Hematopoietic multipotent progenitor cell (in vitro differentiated cells): ENCODE results near the gene TET2. TPM values are rescaled to one million over a fixed set of nuclear protein-coding genes. Genes with fewer than 3 reads are reported as not detected.

Experiments
- DNase-seq, 3 donors: peaks; one replicate each; pipeline ENCODE4 v3.0.0-alpha.2; 2011 to 2015; ENCODE audit warnings: low read depth in 2 of 3, low spot score in 2 of 3
- total RNA-seq: library from RNA; depleted of rRNA; stranded (reverse); fragments of >200 nt; gene quantifications from one replicate; pipeline ENCODE4 v1.2.3, GENCODE V29; 2012

Gene TET2
- total RNA-seq, 1 donor = 29.4 TPM

DNA sequence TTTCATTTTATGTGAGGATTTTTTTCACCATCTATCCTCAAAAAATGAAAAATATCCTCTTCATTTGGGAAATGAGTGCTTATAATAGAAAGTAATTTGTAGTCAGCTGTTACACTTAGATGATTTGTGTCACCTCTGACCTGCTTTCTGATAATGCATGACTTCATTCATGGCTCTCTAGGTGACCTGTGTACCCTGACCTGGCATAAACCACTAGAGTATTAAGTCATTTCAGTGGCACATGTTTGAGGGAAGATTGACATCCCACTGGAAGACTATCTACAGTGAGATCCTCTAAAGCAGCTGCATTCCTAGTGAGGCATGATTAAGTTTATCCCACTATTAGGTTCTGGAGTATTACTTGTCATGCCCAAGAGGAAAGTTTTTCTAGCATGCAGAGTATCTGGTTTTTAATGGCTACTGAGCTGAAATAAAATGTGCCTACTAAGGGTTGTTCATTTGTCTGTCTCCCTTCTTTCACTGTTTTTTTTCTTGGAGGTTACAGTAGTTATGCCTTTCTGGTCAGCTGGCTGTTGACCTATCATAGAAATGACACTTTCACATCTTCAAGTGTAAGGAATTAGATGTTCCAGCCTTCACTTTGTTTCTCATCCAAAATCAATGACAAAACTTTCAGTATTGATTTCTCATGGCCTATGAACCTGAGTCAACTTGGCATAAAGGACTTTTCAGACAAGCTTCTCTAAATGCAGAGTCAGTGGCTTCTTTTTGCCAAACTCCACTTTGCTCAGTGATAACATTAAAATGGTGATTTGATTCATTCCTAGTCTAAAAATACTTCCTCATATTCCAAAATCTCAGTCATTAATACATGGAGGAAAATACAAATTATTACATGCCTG is 33.1 kb downstream of the TET2 start:
- no peak for DNase-seq

- no peak for DNase-seq
Measured at GRCh38 chr4:105181259-105181658, 34.6 kb downstream of the TET2 start.

DNA sequence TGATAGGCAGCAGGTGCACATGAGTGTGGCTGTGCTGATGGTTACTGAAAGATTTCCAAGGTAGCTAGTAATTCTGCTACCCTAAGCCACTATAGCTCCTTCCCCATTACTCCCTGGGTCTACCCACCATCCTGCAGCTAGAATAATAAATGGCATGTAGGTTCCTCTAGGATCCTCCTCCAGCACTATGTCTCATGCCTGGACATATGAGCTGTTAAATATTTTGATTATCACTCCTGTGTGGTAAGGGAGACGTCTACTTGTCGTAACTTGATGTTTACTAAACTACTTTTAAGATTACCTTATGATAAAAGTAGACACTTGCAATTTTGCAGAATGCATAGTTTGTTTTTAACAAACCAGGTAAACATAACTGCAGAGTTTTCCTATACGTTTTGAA is 35.5 kb downstream of the TET2 start:
- DNase-seq = no peak

DNA sequence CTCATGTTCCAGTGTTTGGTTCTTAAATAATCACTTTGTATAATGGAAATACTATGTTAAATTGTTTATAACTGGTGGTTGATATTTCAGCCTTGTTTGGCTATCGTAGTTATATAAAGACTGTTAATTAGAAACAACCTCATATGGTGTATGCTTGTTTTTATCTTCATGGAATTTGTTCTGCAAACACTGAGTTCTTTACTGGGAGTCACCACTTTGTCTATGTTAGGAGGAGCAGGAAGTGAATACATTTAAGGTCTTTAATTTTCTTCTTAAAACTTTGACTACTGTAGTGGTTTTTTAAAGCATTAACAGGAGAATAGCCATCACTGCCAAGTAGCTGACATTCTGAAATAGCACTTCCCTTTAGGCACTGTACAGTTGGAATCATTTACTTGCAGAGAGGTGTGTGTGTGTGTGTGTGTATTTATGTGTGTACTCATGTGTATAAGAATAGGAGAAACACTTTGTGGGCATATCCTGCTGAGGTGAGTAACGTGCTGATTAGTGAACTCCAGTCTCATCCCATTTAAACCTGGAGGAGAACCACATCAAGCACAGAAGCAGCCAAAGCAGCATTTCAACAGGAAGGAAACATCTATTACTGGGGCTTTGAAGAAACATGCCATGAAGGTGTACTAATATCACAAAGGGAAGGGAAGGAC is 37.8 kb downstream of the TET2 start:
- no peak for DNase-seq

- DNase-seq = no peak
Measured at GRCh38 chr4:105186701-105187161, 40.1 kb downstream of the TET2 start.

DNA sequence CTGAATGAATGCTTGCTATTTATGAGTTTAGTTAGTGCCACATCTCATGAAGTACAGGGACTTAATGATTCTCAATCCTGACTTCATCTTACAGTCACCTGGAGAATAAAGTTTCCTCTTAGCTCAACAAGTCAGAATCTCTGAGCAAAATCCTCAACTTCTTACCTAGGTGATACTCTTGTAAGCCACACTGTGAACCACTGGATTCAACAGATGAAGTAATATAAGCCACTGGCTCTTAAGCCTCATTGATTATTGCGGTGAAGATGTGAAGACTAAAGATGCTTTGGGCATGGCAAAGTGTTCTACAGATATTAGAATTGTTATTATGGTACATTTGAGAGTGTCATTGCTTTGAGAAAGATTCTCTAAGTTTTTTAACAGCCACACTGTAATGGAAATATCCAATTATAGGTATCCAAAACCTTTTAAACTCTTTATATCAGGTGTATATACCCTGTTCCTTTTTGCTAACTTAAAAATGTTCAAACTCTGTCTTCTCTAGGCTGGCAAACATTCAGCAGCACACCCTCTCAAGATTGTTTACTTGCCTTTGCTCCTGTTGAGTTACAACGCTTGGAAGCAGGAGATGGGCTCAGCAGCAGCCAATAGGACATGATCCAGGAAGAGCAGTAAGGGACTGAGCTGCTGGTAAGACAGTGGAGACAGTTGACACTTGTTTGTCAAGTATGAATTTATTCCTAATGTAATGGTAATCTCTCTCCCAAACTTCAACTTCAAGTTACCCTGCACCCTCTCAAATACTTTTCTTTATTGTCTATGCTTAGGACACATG is 43.4 kb downstream of the TET2 start:
- no peak for DNase-seq

DNA sequence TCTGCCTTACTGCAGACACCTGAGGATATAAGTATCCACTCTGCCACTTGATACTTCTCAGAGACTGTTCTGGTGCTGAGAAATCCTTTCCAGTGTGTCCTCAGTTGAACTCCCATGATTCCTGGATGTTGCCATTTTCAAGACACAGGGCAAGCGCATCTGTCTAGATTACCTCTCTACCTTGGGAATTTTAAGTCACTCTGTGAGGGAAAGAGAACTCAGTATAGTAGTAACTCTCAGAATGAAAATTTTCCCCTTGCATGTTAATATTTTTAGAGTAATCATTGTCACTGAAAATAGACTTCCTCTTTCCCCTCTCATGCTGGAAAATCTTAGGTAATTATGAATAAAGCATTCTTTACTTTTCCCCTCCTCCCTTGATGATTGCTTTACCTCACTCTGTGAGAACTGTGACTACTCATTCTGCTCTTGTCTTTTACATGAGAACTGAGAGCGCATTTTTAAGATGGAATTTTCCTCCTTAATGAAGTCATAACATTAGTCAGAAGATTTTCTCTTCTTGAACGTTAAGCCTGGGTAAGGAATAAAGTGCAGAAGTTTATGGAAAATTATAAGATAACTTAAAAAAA is 45.0 kb downstream of the TET2 start:
- DNase-seq = peak in 2 of 3 donors; percentile 22 to 67

- DNase-seq = no peak
Measured at GRCh38 chr4:105192474-105192873, 45.8 kb downstream of the TET2 start.

GRCh38 chr4:105192910-105193309 is 46.2 kb downstream of the TET2 start:
- DNase-seq = no peak

GRCh38 chr4:105193536-105193935 is 46.9 kb downstream of the TET2 start:
- DNase-seq = peak in 2 of 3 donors; percentile 24 to 49

GRCh38 chr4:105194328-105195231 is 47.9 kb downstream of the TET2 start:
- no peak for DNase-seq

- DNase-seq = peak in 2 of 3 donors; percentile 47 to 75
Measured at GRCh38 chr4:105196523-105197145, 50.0 kb downstream of the TET2 start.

DNA sequence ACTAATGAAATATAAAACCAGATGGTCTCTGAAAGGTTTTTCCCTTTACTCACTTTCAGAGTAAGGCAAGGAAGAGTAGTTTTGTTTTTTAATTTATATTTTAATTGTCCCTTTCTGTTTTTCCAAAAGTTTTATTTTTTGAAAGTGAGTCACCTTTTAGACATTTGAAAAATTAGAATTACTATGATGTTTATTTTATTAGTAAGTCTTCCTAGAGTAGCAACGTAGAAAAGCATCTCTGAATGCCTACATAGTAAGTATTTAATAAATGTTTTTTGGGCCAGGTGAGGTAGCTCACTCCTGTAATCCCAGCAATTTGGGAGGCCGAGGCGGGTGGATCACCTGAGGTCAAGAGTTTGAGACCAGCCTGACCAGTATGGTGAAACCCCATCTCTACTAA is 51.1 kb downstream of the TET2 start:
- no peak for DNase-seq

DNA sequence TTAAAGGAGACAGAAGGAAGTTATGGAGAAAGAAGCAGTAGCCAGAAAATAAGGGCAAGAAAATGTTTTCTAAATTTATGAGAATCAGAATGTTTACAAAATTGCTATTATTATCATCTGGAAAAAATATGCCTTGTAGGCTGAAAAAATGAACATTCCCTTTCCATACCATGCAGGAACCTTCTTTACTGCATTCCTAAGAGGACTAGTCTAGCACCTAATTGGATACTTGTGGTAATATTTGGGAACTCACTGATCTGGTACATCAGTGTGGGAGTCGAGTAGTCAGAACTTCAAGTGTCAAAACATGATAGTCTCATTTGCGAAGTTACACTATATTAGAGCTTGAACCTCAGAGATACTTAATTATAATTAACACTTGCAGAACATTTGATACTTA is 51.9 kb downstream of the TET2 start:
- DNase-seq = no peak

- no peak for DNase-seq
Measured at GRCh38 chr4:105206214-105206613, 59.5 kb downstream of the TET2 start.

GRCh38 chr4:105207386-105207785 is 60.7 kb downstream of the TET2 start:
- DNase-seq = no peak

DNA sequence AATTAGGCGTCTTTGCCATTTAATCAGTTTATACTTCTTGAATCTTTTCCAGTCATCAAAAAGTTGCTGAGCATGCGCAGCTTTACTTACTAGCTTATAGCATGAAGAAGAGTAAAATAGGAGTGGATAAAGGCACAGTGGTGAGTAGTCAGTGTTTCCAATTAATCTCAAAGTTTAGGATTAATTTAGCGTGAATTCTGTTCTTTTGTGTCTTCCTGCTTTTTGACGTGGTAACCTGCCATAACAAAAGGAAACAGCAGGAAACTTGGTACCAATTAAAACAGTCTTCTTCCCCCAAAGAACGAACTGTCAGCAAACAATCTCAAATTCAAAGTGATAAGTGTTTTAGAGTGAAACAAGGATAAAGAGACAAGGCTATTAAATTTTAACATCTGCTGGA is 61.9 kb downstream of the TET2 start:
- no peak for DNase-seq

GRCh38 chr4:105210916-105211315 is 64.2 kb downstream of the TET2 start:
- DNase-seq = no peak

GRCh38 chr4:105215609-105216313 is 69.1 kb downstream of the TET2 start:
- no peak for DNase-seq
